Chondrocyte (in vitro differentiated cells): ENCODE data around the gene PLXNA4. TPM values are rescaled to one million over a fixed set of nuclear protein-coding genes. Genes with fewer than 3 reads are reported as not detected.
"Not testable (repeated sequence)": the region's sequence is repeated elsewhere in the genome, so short reads cannot be mapped to it uniquely, and the experiment has no call there.

Source experiments
- DNase-seq: peaks from one replicate; pipeline ENCODE4 v3.0.0; 2021; ENCODE audit warnings: mixed read lengths, low spot score
- H3K27ac Mint-ChIP-seq: one replicate; pipeline ENCODE4 v1.8.0; 2021; ENCODE audit warnings: mild to moderate bottlenecking, moderate library complexity, mixed read lengths; ENCODE audit not compliant: unreplicated experiment
- H3K27me3 Mint-ChIP-seq: 2 replicates; pipeline ENCODE4 v1.8.0; 2021; ENCODE audit warnings: low read depth, mixed read lengths
- H3K36me3 Mint-ChIP-seq: 2 replicates; pipeline ENCODE4 v1.8.0; 2021; ENCODE audit warnings: low read depth, mixed read lengths
- H3K4me1 Mint-ChIP-seq: 2 replicates; pipeline ENCODE4 v1.8.0; 2021; ENCODE audit warnings: low read depth, mild to moderate bottlenecking, mixed read lengths
- H3K4me3 Mint-ChIP-seq: one replicate; pipeline ENCODE4 v1.8.0; 2021; ENCODE audit warnings: mild to moderate bottlenecking, moderate library complexity, mixed read lengths; ENCODE audit not compliant: unreplicated experiment
- H3K9me3 Mint-ChIP-seq: 2 replicates; pipeline ENCODE4 v1.8.0; 2021; ENCODE audit warnings: low read depth, mixed read lengths
- total RNA-seq: library from RNA; stranded (reverse); gene quantifications from 3 replicates; pipeline ENCODE4 v1.2.1, GENCODE V29; 2021
- TF ChIP-seq, protein P1 (sequence below): fragments of 200-600 bp; sonication (generic); IDR thresholded peaks from 2 replicates; pipeline ENCODE4 v1.5.0; 2021; ENCODE audit warnings: antibody characterized with exemption, mild to moderate bottlenecking, moderate library complexity

PLXNA4 gene
- total RNA-seq, 1 donor from 2014 or later, result 11.3 TPM

DNA sequence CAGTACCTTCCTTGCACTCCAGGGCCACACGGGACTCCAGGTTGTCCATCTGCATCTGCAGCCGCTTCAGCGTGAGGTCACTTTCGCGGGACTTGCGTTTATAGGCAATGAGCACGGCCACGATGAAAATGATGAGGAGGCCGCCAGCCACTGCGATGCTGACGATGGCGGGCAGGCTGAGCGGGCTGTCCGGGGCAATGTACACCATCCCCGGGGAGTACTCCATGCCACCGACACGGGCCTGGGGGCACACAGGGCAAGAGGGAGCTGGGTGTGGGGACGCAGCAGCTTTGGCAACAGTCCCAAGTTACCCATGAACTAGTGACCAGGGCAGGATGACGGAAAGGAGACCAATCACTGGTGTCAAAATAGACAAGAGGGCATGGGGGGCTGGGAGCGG is 396.6 kb downstream of the PLXNA4 start:
- Mint-ChIP-seq H3K27ac (no peak overlapping the region), H3K27me3 (no peaks in the 10 kb centered on the region), H3K4me1 (no peaks in the 10 kb centered on the region), H3K4me3 (no peak overlapping the region), H3K36me3 (peaks cover 4% of the 10 kb centered on the region), H3K9me3 (no peaks in the 10 kb centered on the region)
- no peak for DNase-seq
- TF ChIP-seq, protein P1, sequence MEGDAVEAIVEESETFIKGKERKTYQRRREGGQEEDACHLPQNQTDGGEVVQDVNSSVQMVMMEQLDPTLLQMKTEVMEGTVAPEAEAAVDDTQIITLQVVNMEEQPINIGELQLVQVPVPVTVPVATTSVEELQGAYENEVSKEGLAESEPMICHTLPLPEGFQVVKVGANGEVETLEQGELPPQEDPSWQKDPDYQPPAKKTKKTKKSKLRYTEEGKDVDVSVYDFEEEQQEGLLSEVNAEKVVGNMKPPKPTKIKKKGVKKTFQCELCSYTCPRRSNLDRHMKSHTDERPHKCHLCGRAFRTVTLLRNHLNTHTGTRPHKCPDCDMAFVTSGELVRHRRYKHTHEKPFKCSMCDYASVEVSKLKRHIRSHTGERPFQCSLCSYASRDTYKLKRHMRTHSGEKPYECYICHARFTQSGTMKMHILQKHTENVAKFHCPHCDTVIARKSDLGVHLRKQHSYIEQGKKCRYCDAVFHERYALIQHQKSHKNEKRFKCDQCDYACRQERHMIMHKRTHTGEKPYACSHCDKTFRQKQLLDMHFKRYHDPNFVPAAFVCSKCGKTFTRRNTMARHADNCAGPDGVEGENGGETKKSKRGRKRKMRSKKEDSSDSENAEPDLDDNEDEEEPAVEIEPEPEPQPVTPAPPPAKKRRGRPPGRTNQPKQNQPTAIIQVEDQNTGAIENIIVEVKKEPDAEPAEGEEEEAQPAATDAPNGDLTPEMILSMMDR, result no peak

DNA sequence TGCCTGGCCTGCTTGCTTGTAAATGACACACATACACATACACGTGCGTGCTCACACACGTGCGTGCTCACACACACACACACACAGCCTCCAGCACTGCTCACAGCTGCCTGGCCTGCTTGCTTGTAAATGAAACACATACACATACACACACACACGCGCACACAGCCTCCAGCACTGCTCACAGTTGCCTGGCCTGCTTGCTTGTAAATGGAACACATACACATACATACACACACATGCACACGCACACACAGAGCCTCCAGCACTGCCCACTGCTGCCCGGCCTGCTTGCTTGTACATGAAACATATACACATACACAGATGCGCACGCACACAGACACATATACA is 397.2 kb downstream of the PLXNA4 start:
- no peaks in the 10 kb centered on the region for H3K9me3 Mint-ChIP-seq
- peaks cover 5% of the 10 kb centered on the region for H3K36me3 Mint-ChIP-seq
- H3K27ac Mint-ChIP-seq, result no peak overlapping the region
- no peaks in the 10 kb centered on the region for H3K27me3 Mint-ChIP-seq
- H3K4me3 Mint-ChIP-seq, result no peak overlapping the region
- no peaks in the 10 kb centered on the region for H3K4me1 Mint-ChIP-seq
- TF ChIP-seq, protein P1, result no peak
- DNase-seq, result no peak

DNA sequence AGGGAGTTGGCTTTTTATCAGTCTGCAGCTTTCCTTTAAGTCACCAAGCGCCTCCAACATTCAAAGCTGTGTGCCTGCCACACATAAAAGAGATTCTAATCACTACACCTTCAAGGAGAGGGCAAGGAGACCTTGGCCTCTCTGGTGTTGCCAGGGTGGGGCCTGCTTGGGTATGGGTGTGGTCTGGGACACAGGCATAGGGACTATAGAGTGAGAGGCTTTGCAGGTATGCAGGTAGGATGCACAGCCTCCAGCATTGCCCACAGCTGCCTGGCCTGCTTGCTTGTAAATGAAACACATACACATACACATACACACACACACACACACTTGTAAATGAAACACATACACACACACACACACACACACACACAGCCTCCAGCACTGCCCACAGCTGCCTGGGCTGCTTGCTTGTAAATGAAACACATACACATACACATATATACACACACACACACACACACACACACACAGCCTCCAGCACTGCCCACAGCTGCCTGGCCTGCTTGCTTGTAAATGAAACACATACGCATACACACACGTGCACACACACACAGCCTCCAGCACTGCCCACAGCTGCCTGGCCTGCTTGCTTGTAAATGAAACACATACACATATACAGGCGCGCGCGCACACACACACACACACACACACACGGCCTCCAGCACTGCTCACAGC is 397.7 kb downstream of the PLXNA4 start:
- not testable (repeated sequence) for H3K36me3 Mint-ChIP-seq, DNase-seq, H3K27ac Mint-ChIP-seq, H3K4me3 Mint-ChIP-seq, H3K9me3 Mint-ChIP-seq, H3K4me1 Mint-ChIP-seq, H3K27me3 Mint-ChIP-seq

DNA sequence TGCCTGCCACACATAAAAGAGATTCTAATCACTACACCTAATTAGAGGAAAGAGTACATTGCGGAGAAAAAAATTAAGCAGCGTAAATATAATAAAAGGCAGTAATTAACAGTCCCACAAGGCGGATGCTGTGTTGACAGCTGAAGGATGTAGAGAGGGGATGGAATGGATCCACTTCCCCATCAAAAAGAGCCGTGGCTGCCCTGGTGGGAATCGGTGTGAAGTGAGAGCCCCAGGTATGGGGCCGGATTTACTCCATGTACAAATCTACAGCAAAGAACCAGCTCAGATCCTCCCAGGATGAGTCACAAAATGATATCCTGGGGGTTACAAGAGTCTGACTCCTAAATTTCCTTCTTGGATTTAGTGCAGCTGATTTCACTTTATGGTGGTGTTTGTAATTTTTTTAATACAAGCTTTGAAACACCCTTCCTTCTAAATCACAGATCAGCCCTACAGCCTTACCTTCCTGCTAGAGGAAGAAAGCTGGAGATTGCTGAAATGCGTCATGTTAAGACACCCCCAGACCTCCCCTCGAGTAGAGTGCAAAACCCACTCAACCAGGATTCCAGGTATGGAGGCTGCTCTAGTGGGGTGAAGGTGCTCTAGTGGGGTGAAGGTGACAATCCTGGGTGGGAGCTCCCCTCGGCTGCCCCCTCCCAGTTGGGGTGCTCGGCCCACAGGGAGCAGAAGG is 398.4 kb downstream of the PLXNA4 start:
- Mint-ChIP-seq H3K4me3 (no peak overlapping the region), H3K4me1 (no peaks in the 10 kb centered on the region), H3K9me3 (no peaks in the 10 kb centered on the region), H3K27me3 (no peaks in the 10 kb centered on the region), H3K27ac (no peak overlapping the region), H3K36me3 (peaks cover 7% of the 10 kb centered on the region)
- TF ChIP-seq, protein P1, result no peak
- no peak for DNase-seq

DNA sequence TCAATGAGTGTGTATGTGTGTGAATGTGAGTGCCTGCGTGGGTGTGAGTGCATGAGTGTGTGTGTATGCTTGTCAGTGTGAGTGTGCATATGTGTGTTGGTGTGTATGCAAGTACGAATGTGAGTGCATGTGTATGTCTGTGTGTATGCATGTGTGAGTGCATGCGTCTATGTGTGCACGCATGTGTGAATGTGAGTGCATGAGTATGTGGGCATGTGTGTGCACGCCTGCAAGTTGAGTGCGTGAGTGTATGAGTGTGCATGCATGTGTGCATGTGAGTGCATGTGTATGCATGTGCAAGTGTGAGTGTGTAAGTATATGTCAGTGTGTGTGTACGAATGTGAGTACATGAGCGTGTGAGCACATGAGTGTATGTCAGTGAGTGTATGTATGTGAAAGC is 399.6 kb downstream of the PLXNA4 start:
- TF ChIP-seq, protein P1, result no peak
- peaks cover 6% of the 10 kb centered on the region for H3K36me3 Mint-ChIP-seq
- no peak for DNase-seq
- H3K4me1 Mint-ChIP-seq, result no peaks in the 10 kb centered on the region
- H3K27me3 Mint-ChIP-seq, result no peaks in the 10 kb centered on the region
- H3K4me3 Mint-ChIP-seq, result no peak overlapping the region
- no peaks in the 10 kb centered on the region for H3K9me3 Mint-ChIP-seq
- no peak overlapping the region for H3K27ac Mint-ChIP-seq

DNA sequence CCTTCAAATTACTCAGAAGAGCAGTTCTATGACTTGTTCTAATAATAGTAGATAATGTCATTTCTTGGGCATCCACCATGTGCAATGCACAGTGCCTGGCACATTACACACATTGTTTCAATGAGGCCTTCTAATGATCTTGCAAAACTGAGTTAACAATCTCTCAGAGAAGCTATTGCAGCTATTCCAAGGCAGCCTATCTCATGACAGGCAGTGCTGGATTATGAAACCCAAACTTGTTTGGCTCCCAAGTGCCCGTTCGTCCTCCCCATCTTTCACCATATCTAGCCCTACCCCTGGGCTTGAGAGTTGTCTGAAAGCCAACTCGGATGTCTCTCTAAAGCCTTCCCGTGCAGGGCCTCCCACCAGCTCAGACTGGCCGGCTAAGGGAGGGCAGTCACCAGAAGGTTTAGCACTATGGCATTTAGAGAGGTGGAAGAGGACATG is 405.1 kb downstream of the PLXNA4 start:
- H3K36me3 Mint-ChIP-seq, result peaks cover 9% of the 10 kb centered on the region
- H3K4me1 Mint-ChIP-seq, result no peaks in the 10 kb centered on the region
- DNase-seq, result no peak
- TF ChIP-seq, protein P1, result no peak
- H3K27ac Mint-ChIP-seq, result no peak overlapping the region
- no peaks in the 10 kb centered on the region for H3K9me3 Mint-ChIP-seq
- no peaks in the 10 kb centered on the region for H3K27me3 Mint-ChIP-seq
- H3K4me3 Mint-ChIP-seq, result no peak overlapping the region
